Upper lobe of right lung (tissue), 1 donor: ENCODE results near the gene NEK10. TPM values are rescaled to one million over a fixed set of nuclear protein-coding genes. Genes with fewer than 3 reads are reported as not detected.

ENCODE experiments used
- ATAC-seq: fragments of 200-7000 bp; cut with Tn5 transposase; one replicate; pipeline ENCODE4 v1.9.1; 2020; ENCODE audit warnings: mild to moderate bottlenecking, moderate library complexity
- DNase-seq: peaks from one replicate; pipeline ENCODE4 v3.0.0-alpha.2; 2020
- H3K27ac ChIP-seq: fragments of 200-600 bp; one replicate; pipeline ENCODE4 v1.8.0; 2022
- H3K27me3 ChIP-seq: fragments of 200-600 bp; one replicate; pipeline ENCODE4 v1.8.0; 2022; ENCODE audit warnings: mild to moderate bottlenecking
- H3K36me3 ChIP-seq: fragments of 200-600 bp; one replicate; pipeline ENCODE4 v1.8.0; 2022
- H3K4me1 ChIP-seq: fragments of 200-600 bp; one replicate; pipeline ENCODE4 v1.8.0; 2022
- H3K4me3 ChIP-seq: fragments of 200-600 bp; one replicate; pipeline ENCODE4 v1.8.0; 2022; ENCODE audit warnings: mild to moderate bottlenecking
- H3K9me3 ChIP-seq: fragments of 200-600 bp; one replicate; pipeline ENCODE4 v1.8.0; 2022
- CTCF ChIP-seq: fragments of 200-600 bp; IDR thresholded peaks from one replicate; pipeline ENCODE4 v1.8.0; 2022; ENCODE audit warnings: antibody characterized with exemption
- intact Hi-C: fragments of 100-400 bp; cut with DNase I; formaldehyde crosslinking; loops from one replicate; pipeline ENCODE4 v1.11.0; 2022
- total RNA-seq: library from RNA; stranded (reverse); fragmentation: NEBNext Ultra II Directional; extraction: Animal tissue kit (Norgen Biotek cat#: 25700); gene quantifications from one replicate; pipeline ENCODE4 v1.2.1, GENCODE V29; 2021
- donor health status: DM: no; HTN: yes; CAD: no; lungs with severe emphysema.

Gene NEK10
- total RNA-seq, 1 donor from 2014 or later: 0.49 TPM

DNA sequence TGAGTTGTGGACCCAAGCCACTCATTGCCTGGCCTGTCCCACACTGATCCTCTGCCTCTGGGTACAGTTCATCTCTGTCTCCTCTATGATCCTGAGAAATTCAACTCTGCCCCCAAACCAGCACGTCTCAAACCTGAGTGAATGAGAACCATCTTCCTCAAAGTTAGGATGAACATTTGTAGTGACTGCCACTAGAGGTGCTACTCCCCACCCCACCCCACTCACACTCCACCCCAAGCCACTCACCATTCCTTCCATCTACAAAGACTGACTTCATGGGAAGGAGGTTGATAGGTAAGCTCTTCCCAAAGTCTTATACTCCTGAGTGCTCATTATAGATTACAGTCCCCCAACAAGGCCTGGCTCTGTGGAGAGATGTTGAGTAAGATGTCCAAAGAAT is 43.8 kb downstream of the NEK10 start:
- no peaks in the 10 kb centered on the region for H3K9me3 ChIP-seq
- TF ChIP-seq CTCF: no peak

GRCh38 chr3:27324686-27325085 is 44.5 kb downstream of the NEK10 start:
- DNase-seq: no peak
- no peak for TF ChIP-seq CTCF
- intact Hi-C loops: no loop called here
- H3K4me1 ChIP-seq: peaks cover 13% of the 10 kb centered on the region
- H3K36me3 ChIP-seq: no peaks in the 10 kb centered on the region
- H3K27me3 ChIP-seq: no peaks in the 10 kb centered on the region
- peak; percentile 24 for ATAC-seq
- no peaks in the 10 kb centered on the region for H3K9me3 ChIP-seq
- H3K4me3 ChIP-seq: no peak overlapping the region
- no peak overlapping the region for H3K27ac ChIP-seq

More for the DNA sequence above, 43.8 kb downstream of the NEK10 start:
- ATAC-seq: peak; percentile 22
- Histone ChIP-seq H3K4me1 (peaks cover 13% of the 10 kb centered on the region), H3K4me3 (no peak overlapping the region), H3K27me3 (no peaks in the 10 kb centered on the region), H3K27ac (no peak overlapping the region), H3K36me3 (no peaks in the 10 kb centered on the region)
- intact Hi-C loops: no loop called here
- DNase-seq: no peak

DNA sequence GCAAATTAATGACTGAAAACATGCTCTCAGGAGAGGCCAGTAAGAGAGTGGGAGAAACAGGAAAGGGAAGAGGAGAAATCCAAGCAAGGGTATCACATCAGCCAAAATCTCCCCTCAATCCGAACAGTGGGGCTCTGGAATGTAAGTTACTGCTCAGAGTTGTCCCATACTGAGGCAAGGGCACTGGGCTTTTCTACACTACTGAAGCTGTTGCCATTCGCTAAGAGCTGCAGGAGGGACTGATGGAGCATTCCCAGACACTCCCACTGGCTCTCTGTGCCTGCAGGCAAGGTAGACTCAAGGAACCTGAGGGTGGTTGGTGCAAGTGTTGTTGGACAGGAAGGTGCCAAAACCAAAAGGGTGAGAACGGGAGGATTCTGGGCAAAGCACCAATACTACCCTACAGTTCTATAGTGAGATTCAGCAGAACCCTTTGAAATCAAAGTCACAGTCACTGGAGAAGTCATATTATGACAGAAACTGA is 46.1 kb downstream of the NEK10 start:
- H3K4me1 ChIP-seq: peaks cover 13% of the 10 kb centered on the region
- TF ChIP-seq CTCF: no peak
- intact Hi-C loops: no loop called here
- H3K4me3 ChIP-seq: no peak overlapping the region
- H3K27me3 ChIP-seq: no peaks in the 10 kb centered on the region
- no peaks in the 10 kb centered on the region for H3K36me3 ChIP-seq
- DNase-seq: no peak
- no peak for ATAC-seq
- H3K9me3 ChIP-seq: no peaks in the 10 kb centered on the region
- H3K27ac ChIP-seq: no peak overlapping the region

DNA sequence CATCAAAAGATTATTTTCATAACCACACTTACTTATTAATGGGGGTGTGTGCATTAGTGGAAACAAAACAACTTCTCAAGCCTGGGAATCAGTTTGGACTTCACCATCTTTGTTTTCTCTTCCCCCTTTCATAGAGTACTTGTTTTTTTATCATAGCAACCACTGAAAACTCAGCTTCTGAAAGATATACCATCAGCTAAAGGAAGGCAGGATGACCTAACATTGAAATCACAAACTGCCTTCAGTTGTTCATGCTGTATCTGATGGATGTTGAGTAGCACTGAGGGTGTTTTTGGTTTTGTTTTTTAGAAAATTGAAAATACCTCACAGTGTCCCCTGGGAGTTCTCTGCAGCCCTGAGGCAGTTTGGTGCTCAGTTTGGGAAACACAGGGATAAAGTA is 46.5 kb downstream of the NEK10 start:
- ATAC-seq: no peak
- Histone ChIP-seq H3K36me3 (no peaks in the 10 kb centered on the region), H3K27me3 (no peaks in the 10 kb centered on the region), H3K27ac (no peak overlapping the region), H3K4me3 (no peak overlapping the region), H3K9me3 (no peaks in the 10 kb centered on the region), H3K4me1 (peaks cover 13% of the 10 kb centered on the region)
- no peak for DNase-seq
- no peak for TF ChIP-seq CTCF
- intact Hi-C loops: no loop called here

- Histone ChIP-seq H3K4me3 (no peak overlapping the region), H3K27ac (no peak overlapping the region), H3K9me3 (no peaks in the 10 kb centered on the region), H3K4me1 (no peaks in the 10 kb centered on the region), H3K36me3 (no peaks in the 10 kb centered on the region), H3K27me3 (no peaks in the 10 kb centered on the region)
- no peak for TF ChIP-seq CTCF
- ATAC-seq: no peak
- no peak for DNase-seq
- intact Hi-C loops: no loop called here
These were observed 49.2 kb downstream of the NEK10 start for GRCh38 chr3:27319847-27320526.
